Measurements from ENCODE around the gene RAPGEF3.

The RAPGEF3 gene

GRCh38 chr12:47758834-47759690 lies at the start of gene RAPGEF3:
RAPGEF3 (minus strand) TSS chr12:47758880; CDS start chr12:47758556, 324 bp downstream.
- peak; percentile 86 for DNase-seq

- DNase-seq = peak; percentile 71
These were observed 49.4 kb upstream of the RAPGEF3 start for GRCh38 chr12:47808050-47808449.

- DNase-seq = no peak
These were observed 48.7 kb upstream of the RAPGEF3 start for GRCh38 chr12:47807338-47807737.

GRCh38 chr12:47805417-47805816 lies 46.7 kb upstream of the RAPGEF3 start:
- no peak for DNase-seq

GRCh38 chr12:47804171-47804570 lies 45.5 kb upstream of the RAPGEF3 start:
- no peak for DNase-seq

- no peak for DNase-seq
These were observed 44.7 kb upstream of the RAPGEF3 start for GRCh38 chr12:47803191-47803875.

GRCh38 chr12:47802312-47802711 lies 43.6 kb upstream of the RAPGEF3 start:
- no peak for DNase-seq

- DNase-seq = no peak
These were observed 43.2 kb upstream of the RAPGEF3 start for GRCh38 chr12:47801904-47802246.

- DNase-seq = no peak
These were observed 42.7 kb upstream of the RAPGEF3 start for GRCh38 chr12:47801170-47801903.

- DNase-seq = no peak
These were observed 41.9 kb upstream of the RAPGEF3 start for GRCh38 chr12:47800582-47800981.

- peak; percentile 32 for DNase-seq
These were observed 40.8 kb upstream of the RAPGEF3 start for GRCh38 chr12:47799357-47799955.

- DNase-seq = no peak
These were observed 39.8 kb upstream of the RAPGEF3 start for GRCh38 chr12:47798382-47798948.

GRCh38 chr12:47797441-47797840 lies 38.8 kb upstream of the RAPGEF3 start:
- peak; percentile 32 for DNase-seq

- DNase-seq = no peak
These were observed 37.2 kb upstream of the RAPGEF3 start for GRCh38 chr12:47795814-47796411.

GRCh38 chr12:47795121-47795813 lies 36.6 kb upstream of the RAPGEF3 start:
- no peak for DNase-seq

- DNase-seq = no peak
These were observed 36.0 kb upstream of the RAPGEF3 start for GRCh38 chr12:47794679-47795078.

- DNase-seq = no peak
These were observed 34.5 kb upstream of the RAPGEF3 start for GRCh38 chr12:47793015-47793681.

GRCh38 chr12:47791874-47792273 lies 33.2 kb upstream of the RAPGEF3 start:
- DNase-seq = no peak

GRCh38 chr12:47791351-47791746 lies 32.7 kb upstream of the RAPGEF3 start:
- DNase-seq = no peak

- no peak for DNase-seq
These were observed 32.1 kb upstream of the RAPGEF3 start for GRCh38 chr12:47790676-47791350.
